Ureter (tissue), 1 donor: ENCODE measurements around the gene TMOD4. TPM values are rescaled to one million over a fixed set of nuclear protein-coding genes. Genes with fewer than 3 reads are reported as not detected.

Source experiments
- DNase-seq: peaks from one replicate; pipeline ENCODE4 v3.0.0-alpha.2; 2020; ENCODE audit warnings: low spot score
- total RNA-seq: library from RNA; stranded (reverse); gene quantifications from one replicate; pipeline ENCODE4 v1.2.4, GENCODE V29; 2023
- donor health status: DM: yes; HTN: yes; CAD: no.

Gene TMOD4
- total RNA-seq, 1 donor from 2014 or later: 2.0 TPM

GRCh38 chr1:151175041-151175741, 590 bp downstream of the TMOD4 start:
- DNase-seq: no peak

DNA sequence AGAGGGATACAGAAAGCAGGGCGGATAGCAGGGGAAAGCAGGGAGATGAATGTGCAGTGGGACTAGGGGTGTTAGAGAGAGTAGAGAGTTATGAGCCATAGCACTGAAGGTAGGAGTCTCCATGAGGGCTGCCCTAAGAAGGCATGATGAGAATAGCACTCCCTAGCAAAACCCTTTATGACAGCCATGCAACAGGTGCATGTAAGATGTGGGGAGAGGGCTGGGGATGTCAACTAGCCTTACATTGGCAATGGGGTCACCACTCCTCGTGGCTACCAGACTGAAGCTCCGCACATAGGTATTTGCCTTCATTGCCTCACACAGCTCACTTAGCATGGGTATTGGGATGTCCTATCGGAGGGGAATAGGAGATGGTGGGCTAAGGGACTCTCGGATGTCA, 4.6 kb downstream of the TMOD4 start:
- DNase-seq: no peak

DNA sequence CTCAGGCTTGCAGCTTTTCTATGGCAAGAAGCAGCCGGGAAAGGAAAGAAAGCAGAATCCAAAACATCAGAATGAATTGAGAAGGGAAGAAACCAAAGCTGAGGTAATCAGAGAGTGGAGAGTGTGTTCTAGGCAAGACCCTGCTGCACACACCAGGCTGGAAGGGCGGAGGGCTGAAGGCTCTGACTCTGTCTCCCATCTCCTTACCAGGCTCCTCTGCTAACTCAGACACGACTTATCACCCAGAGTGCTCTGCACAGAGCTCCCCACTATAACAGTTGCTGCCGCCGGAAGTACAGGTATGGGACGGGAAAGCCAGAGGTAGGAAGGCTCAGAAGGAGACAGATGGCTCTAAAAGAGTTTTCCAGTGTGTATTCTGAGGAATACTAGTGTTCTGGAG, 8.7 kb downstream of the TMOD4 start:
- DNase-seq: no peak

- DNase-seq: no peak
These were observed 9.2 kb downstream of the TMOD4 start for GRCh38 chr1:151166505-151166956.

- DNase-seq: peak; percentile 98
These were observed 9.9 kb downstream of the TMOD4 start, which contains the start of the genes LYSMD1 and SCNM1 for GRCh38 chr1:151165738-151166504. Gene LYSMD1 (minus strand): TSS chr1:151165902. CDS start chr1:151165258, 644 bp downstream. Gene SCNM1 (plus strand): TSS chr1:151166144. CDS start chr1:151166153, 9 bp downstream.

- DNase-seq: peak; percentile 60
These were observed 10.5 kb downstream of the TMOD4 start for GRCh38 chr1:151165281-151165737.

- no peak for DNase-seq
These were observed 11.0 kb downstream of the TMOD4 start for GRCh38 chr1:151164732-151165280.

GRCh38 chr1:151159373-151159772, 16.4 kb downstream of the TMOD4 start:
- DNase-seq: no peak

DNA sequence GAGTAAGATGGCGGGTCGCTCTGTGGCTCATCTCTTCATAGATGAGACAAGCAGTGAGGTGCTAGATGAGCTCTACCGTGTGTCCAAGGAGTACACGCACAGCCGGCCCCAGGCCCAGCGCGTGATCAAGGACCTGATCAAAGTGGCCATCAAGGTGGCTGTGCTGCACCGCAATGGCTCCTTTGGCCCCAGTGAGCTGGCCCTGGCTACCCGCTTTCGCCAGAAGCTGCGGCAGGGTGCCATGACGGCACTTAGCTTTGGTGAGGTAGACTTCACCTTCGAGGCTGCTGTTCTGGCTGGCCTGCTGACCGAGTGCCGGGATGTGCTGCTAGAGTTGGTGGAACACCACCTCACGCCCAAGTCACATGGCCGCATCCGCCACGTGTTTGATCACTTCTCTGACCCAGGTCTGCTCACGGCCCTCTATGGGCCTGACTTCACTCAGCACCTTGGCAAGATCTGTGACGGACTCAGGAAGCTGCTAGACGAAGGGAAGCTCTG, 17.0 kb downstream of the TMOD4 start:
- no peak for DNase-seq

DNA sequence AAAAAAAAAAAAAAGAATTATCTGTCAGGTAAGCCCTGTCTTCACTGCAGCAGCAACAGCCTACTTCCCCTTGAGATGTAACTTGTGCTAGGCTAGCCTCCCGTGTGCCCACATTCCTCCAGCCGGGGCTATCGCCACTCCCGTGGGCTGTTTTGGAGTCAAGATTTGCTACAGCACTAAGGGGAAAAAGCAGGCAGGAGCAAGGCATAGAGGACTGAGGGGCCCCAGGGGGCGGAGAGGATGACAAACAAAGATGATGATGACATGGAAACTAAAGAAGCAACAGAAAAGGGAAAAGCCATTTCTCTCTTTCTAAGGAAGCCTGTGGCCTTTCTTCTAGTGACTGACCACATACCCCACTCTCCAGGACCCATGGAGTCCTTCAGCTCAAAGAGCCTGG, 17.5 kb downstream of the TMOD4 start:
- no peak for DNase-seq

DNA sequence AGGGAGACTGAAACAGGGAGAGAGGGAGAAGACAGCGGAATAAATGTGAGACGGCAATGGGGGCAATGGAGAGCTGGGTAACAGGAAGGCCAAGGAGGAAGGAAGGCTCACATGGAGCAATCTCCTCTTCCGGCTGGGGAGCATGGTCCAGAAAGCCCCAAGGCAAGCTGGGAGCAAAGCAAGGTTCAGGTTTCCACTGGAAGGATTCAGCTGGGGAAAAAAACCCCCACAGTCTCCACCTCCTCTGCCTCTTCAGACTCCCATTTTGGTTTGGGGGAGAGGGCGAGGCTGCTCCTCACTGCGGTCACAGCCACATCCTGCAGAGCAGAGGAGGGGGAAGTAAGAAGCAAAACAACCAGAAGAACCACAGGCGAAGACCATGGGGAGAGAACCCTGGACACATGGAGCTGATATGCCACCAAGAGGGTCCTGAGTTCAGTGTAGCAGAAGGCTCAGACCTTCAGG, 18.7 kb downstream of the TMOD4 start:
- DNase-seq: no peak

DNA sequence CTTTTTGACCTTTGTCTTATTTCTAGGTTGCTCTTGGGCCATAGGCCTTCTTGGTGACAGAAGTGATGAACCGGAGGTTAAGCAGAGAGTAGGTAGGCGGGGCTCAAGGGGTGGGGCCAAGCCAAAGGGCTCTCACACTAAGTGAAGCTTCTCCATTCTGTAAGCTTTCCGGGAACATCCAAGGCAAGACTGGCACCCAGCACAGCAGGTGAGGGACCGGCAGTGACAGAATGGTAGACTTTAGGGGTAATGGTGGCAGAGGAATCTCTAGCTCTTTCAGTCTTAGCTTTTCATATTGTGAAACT, 19.3 kb downstream of the TMOD4 start, which contains the start of gene TNFAIP8L2:
Gene TNFAIP8L2 (plus strand): TSS at position 135 of the 305 bp plus-strand sequence. CDS start 2,049 bp downstream, outside the sequence.
- DNase-seq: no peak

DNA sequence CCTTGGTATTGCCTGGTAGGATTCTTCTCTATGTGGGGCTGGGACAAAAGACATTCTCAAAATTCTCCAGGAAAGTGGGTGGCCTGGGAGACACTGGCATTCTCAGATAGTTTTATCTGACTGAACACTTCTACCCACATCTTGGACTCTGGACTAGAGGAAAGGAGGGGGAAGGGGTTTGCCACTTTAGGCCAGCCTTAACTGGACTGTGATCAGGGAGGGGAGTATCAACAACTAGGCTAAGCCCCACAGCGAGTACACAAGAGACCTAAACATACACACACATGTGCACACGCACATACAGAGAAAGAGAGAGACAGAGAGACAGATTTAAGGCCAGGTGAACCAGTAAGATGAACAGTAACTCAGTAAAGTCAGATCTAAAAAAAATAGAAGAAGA, 28.1 kb downstream of the TMOD4 start:
- no peak for DNase-seq

DNA sequence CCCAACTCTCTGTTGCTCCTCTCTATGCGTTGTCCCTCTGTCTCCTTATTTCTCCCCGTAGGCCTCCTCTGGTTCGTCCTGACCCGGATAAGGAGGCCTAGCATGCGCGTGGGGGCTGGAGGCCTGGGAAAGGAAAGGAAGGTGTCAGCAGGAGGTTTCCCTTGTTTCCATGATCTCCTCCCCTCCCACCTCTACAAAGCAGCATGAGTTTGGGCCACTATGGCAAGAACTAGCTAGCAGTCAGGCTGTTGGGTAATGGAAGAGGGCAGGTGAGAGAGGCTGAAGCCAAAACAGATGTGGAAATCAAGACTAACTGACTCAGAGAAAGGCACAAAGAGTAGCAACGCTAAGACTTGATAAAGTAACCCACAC, 28.7 kb downstream of the TMOD4 start:
- no peak for DNase-seq

DNA sequence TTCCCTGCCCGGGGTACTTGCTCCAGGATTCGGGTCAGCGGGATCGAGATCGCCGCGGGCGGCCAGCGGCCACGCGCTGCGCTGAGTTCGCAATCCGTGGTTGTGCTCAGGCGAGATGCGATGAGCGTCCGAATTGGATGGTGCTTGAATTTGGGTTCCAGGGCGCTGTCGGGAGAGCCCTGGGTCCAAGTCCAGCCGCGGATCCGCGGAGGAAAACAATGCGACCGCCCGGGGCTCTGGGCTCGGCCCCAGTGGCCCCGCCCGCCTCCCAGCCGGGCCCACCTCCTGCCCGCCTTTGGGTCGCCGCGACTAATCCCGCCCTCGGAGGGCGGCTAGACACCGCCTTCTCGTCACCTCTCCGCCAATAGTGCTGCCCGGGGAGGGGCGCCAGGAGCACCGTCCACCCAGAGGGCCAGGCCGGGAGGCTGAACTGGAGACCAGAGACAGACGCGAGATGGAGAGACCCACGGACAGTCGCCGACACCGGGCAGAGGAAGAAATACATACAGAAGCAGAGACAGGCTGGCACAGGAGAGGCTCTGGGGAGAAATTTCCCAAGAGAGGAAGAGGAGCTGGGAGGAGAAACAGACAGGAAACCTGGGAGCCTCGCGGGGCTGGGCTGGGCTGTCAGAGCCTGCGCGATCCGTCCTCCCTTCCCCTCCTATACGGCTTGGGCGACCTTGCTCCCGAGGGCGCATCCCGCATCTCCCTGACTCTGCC, 29.2 kb downstream of the TMOD4 start, which contains the start of gene SEMA6C:
Gene SEMA6C (minus strand): TSS at position 220 of the 720 bp plus-strand sequence. CDS start 4,010 bp downstream, outside the sequence.
- peak; percentile 95 for DNase-seq

DNA sequence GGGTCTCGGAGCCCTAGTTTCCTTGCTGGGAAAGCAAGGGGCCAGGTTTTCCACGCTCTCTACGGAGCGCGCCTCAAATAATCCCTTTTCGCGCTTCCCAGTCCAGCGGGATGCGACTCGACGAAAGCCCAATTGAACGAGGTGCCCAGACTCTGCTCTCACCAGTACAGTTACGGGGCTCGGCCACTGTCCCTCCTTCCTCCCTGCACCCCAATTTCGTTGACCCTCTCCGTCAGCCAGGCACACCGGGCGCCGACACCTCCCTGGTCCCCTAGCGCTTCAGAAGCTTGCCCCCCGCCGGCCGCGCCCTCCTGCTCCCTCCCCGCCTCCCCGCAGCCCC, 29.7 kb downstream of the TMOD4 start:
- DNase-seq: no peak

GRCh38 chr1:151145304-151146071, 30.3 kb downstream of the TMOD4 start:
- no peak for DNase-seq

DNA sequence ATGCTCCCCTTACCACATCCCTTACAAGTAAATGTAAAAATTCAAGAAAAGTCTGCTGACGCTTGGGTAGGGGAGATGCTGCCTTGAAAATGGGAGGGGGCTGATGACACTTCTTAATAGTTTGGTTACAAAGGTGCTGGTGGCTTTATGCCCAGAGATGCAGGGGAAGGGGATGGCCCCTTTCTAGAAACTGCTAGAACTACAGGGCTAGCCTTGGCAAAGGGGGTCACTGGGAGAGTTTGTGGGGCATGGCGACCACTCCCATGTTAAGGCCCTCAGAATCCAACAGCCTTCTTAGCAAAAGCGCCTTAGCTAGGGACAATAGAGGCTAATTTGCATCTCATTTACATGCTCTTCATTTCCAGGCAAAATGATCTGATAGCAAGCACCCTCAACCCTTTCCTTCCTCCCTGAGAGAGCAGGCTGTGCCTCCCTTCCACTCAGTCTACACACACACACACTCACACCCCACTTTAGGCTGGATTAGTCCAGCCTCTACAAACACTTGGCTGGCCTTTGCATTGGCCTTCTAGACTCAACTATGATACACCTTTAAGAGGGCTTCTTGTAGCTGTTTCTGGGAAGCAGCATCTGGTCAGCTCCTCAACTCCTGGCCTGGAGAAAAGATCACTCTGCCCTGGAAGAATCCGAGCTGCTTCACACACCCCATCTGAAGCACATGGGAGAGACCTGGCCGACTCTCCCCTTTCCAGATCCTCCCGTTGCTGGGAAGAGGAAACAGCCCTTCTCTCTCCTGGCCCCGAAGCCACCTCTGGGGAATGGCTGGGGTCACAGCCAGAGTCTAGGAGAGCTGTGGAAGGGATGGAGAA, 31.1 kb downstream of the TMOD4 start:
- no peak for DNase-seq

- no peak for DNase-seq
These were observed 31.8 kb downstream of the TMOD4 start for GRCh38 chr1:151143986-151144385.

GRCh38 chr1:151143057-151143435, 32.7 kb downstream of the TMOD4 start:
- no peak for DNase-seq
